Mesendoderm (in vitro differentiated cells): ENCODE data around the gene SAMD4B.

Experiments used
- DNase-seq: peaks from one replicate; pipeline ENCODE4 v3.0.0; 2013
- H2AK5ac ChIP-seq: 2 replicates; pipeline ENCODE4 v1.6.1; 2013; ENCODE audit warnings: low read length, inconsistent platforms
- H2BK120ac ChIP-seq: 2 replicates; pipeline ENCODE4 v1.6.1; 2013; ENCODE audit warnings: low read depth, mild to moderate bottlenecking, low read length, moderate library complexity, mixed read lengths
- H2BK15ac ChIP-seq: replicated peaks from 2 replicates; pipeline ENCODE4 v1.6.1; 2013; ENCODE audit warnings: low read depth, mild to moderate bottlenecking, moderate library complexity
- H2BK5ac ChIP-seq: 2 replicates; pipeline ENCODE4 v1.6.1; 2013; ENCODE audit warnings: low read length, inconsistent platforms
- H3K18ac ChIP-seq: 2 replicates; pipeline ENCODE4 v1.6.1; 2013; ENCODE audit warnings: mild to moderate bottlenecking, low read length, mixed read lengths
- H3K23ac ChIP-seq: one replicate; pipeline ENCODE4 v1.6.1; 2013; ENCODE audit warnings: low read length
- H3K27ac ChIP-seq: 2 replicates; pipeline ENCODE4 v1.5.1; 2013; ENCODE audit warnings: low read depth, mild to moderate bottlenecking, inconsistent platforms, low read length, moderate library complexity
- H3K27me3 ChIP-seq: 2 replicates; pipeline ENCODE4 v1.6.1; 2013; ENCODE audit warnings: low read length, control low read depth, mild to moderate bottlenecking, inconsistent platforms; ENCODE audit not compliant: insufficient read depth, poor library complexity
- H3K36me3 ChIP-seq: 2 replicates; pipeline ENCODE4 v1.6.1; 2013; ENCODE audit warnings: low read length, inconsistent platforms; ENCODE audit not compliant: control insufficient read depth, insufficient read depth
- H3K4ac ChIP-seq: one replicate; pipeline ENCODE4 v1.6.1; 2013; ENCODE audit warnings: low read depth, mild to moderate bottlenecking, low read length, moderate library complexity
- H3K4me1 ChIP-seq: 2 replicates; pipeline ENCODE4 v1.6.1; 2013; ENCODE audit warnings: low read depth, low read length, inconsistent platforms; ENCODE audit not compliant: control insufficient read depth
- H3K4me2 ChIP-seq: 2 replicates; pipeline ENCODE4 v1.6.1; 2013; ENCODE audit warnings: low read length
- H3K4me3 ChIP-seq: 2 replicates; pipeline ENCODE4 v1.5.1; 2013; ENCODE audit warnings: mild to moderate bottlenecking, low read length
- H3K56ac ChIP-seq: one replicate; pipeline ENCODE4 v1.6.1; 2013; ENCODE audit warnings: low read length
- H3K79me1 ChIP-seq: 2 replicates; pipeline ENCODE4 v1.6.1; 2013; ENCODE audit warnings: low read length, inconsistent platforms
- H3K79me2 ChIP-seq: 2 replicates; pipeline ENCODE4 v1.6.1; 2013; ENCODE audit warnings: mild to moderate bottlenecking, low read length; ENCODE audit not compliant: control insufficient read depth, insufficient read depth
- H3K9ac ChIP-seq: 2 replicates; pipeline ENCODE4 v1.6.1; 2013; ENCODE audit warnings: low read length, inconsistent platforms
- H4K5ac ChIP-seq: one replicate; pipeline ENCODE4 v1.6.1; 2013; ENCODE audit warnings: low read length
- H4K8ac ChIP-seq: one replicate; pipeline ENCODE4 v1.6.1; 2013; ENCODE audit warnings: low read depth, mild to moderate bottlenecking, control low read depth, low read length, moderate library complexity
- WGBS: extraction: QIAGEN DNeasy Blood & Tissue Kit; methylation state at CpG from one replicate; pipeline ENCODE4 v1.1.7; 2013; ENCODE audit warnings: low lambda C conversion rate, missing lambda C conversion rate; ENCODE audit not compliant: insufficient coverage; ENCODE audit errors: extremely low coverage; 5-methylcytosine and 5-hydroxymethylcytosine counted together

SAMD4B gene

GRCh38 chr19:39352381-39353255 lies 10.4 kb downstream of the SAMD4B start:
- no peak overlapping the region for H2BK120ac ChIP-seq
- H4K8ac ChIP-seq: no peak overlapping the region
- H3K9ac ChIP-seq: no peak overlapping the region
- H3K27me3 ChIP-seq: no peaks in the 10 kb centered on the region
- no peak overlapping the region for H3K27ac ChIP-seq
- no CpG with 5 or more reads among the region's 12 CpGs for WGBS
- DNase-seq: no peak
- peaks cover 19% of the 10 kb centered on the region for H3K36me3 ChIP-seq
- H2BK5ac ChIP-seq: no peak overlapping the region
- H3K4ac ChIP-seq: no peak overlapping the region
- no peak overlapping the region for H3K23ac ChIP-seq
- H2AK5ac ChIP-seq: no peak overlapping the region
- peaks cover 8% of the 10 kb centered on the region for H3K79me1 ChIP-seq
- no peaks in the 10 kb centered on the region for H3K4me1 ChIP-seq
- no peak overlapping the region for H3K4me3 ChIP-seq
- no peak overlapping the region for H3K4me2 ChIP-seq
- H3K79me2 ChIP-seq: no peaks in the 10 kb centered on the region
- H3K18ac ChIP-seq: no peak overlapping the region
- H2BK15ac ChIP-seq: no peak overlapping the region
- H3K56ac ChIP-seq: no peak overlapping the region
- H4K5ac ChIP-seq: no peak overlapping the region

DNA sequence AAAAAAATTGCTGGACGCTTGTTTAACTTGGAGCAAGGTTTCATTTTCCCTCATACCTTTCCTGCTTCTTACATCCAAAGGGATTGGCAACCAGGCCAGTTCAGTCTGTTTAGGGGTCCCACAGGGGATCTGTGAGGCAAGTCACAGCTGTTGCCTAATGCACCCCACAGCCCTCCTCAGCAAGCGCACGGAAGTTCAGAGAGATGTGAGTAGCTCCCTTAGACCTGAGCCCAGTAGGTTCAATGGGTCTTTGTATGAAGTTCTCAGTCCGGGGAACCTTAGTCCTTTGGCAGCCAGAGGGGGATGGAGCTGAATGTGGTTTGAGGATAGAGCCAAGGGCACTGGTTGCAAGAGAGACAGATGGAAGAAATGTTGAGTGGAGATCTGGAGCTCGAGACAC lies 13.0 kb downstream of the SAMD4B start:
- no peak overlapping the region for H4K8ac ChIP-seq
- H2BK120ac ChIP-seq: no peak overlapping the region
- H2AK5ac ChIP-seq: no peak overlapping the region
- no peaks in the 10 kb centered on the region for H3K79me1 ChIP-seq
- no peak overlapping the region for H3K4me3 ChIP-seq
- no peak overlapping the region for H3K9ac ChIP-seq
- no peak for DNase-seq
- H3K4ac ChIP-seq: no peak overlapping the region
- H3K4me1 ChIP-seq: no peaks in the 10 kb centered on the region
- H3K23ac ChIP-seq: no peak overlapping the region
- H2BK5ac ChIP-seq: no peak overlapping the region
- H4K5ac ChIP-seq: no peak overlapping the region
- peaks cover 21% of the 10 kb centered on the region for H3K36me3 ChIP-seq
- WGBS: no CpG with 5 or more reads among the region's 5 CpGs
- H3K27ac ChIP-seq: no peak overlapping the region
- no peak overlapping the region for H3K4me2 ChIP-seq
- no peak overlapping the region for H3K56ac ChIP-seq
- no peaks in the 10 kb centered on the region for H3K79me2 ChIP-seq
- no peak overlapping the region for H2BK15ac ChIP-seq
- H3K27me3 ChIP-seq: no peaks in the 10 kb centered on the region
- H3K18ac ChIP-seq: no peak overlapping the region

DNA sequence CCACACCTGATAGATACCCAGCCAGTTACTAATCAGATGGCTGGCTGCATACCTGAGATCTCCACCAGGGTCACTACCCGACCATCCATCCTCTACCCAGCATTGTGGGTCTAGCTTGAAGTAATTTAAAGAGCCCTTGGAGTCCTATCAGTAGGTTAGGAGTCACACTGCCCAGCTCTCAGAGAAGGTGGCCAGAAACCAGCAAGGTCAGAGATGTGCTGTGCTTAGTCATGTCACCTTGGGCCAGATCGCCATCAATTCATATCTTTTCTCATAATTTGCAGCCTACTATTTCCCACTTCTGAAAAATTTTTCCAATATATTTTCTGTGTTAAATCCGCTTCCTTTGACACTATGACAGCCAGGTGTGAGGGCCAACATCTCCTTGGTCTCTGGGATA lies 13.9 kb downstream of the SAMD4B start:
- Histone ChIP-seq H3K4ac (no peak overlapping the region), H3K27me3 (no peaks in the 10 kb centered on the region), H3K23ac (no peak overlapping the region), H3K4me2 (no peak overlapping the region), H2BK15ac (no peak overlapping the region), H3K18ac (no peak overlapping the region), H3K9ac (no peak overlapping the region), H4K8ac (no peak overlapping the region), H4K5ac (no peak overlapping the region), H2AK5ac (no peak overlapping the region), H3K4me3 (no peak overlapping the region), H3K79me1 (no peaks in the 10 kb centered on the region), H3K56ac (no peak overlapping the region), H3K79me2 (no peaks in the 10 kb centered on the region), H3K27ac (no peak overlapping the region), H2BK120ac (no peak overlapping the region), H3K4me1 (no peaks in the 10 kb centered on the region), H2BK5ac (no peak overlapping the region), H3K36me3 (peaks cover 27% of the 10 kb centered on the region)
- no peak for DNase-seq
- no CpG with 5 or more reads among the region's 3 CpGs for WGBS

DNA sequence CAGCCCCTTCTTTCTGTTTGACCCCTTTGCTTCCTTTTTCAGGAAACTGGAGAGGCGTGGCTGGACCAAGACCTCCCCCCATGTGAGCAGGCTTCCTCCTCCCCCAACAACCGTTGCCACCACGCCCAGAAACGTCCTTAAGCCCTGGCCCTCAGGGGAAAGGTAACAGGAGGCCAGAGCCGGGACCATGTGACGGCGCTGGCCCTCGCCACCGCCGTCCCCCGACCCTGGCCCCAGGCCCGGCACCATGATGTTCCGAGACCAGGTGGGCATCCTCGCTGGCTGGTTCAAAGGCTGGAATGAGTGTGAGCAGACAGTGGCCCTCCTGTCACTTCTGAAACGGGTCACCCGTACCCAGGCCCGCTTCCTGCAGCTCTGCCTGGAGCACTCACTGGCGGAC lies 14.4 kb downstream of the SAMD4B start:
- WGBS: no CpG with 5 or more reads among the region's 18 CpGs
- H2AK5ac ChIP-seq: no peak overlapping the region
- H3K79me1 ChIP-seq: no peaks in the 10 kb centered on the region
- H3K4ac ChIP-seq: no peak overlapping the region
- H3K9ac ChIP-seq: no peak overlapping the region
- no peak overlapping the region for H4K8ac ChIP-seq
- no peaks in the 10 kb centered on the region for H3K4me1 ChIP-seq
- no peak overlapping the region for H3K4me2 ChIP-seq
- H3K18ac ChIP-seq: no peak overlapping the region
- H2BK15ac ChIP-seq: no peak overlapping the region
- no peak overlapping the region for H3K4me3 ChIP-seq
- H3K27me3 ChIP-seq: no peaks in the 10 kb centered on the region
- H3K23ac ChIP-seq: no peak overlapping the region
- no peak for DNase-seq
- H3K56ac ChIP-seq: no peak overlapping the region
- H2BK5ac ChIP-seq: no peak overlapping the region
- H3K79me2 ChIP-seq: no peaks in the 10 kb centered on the region
- peaks cover 27% of the 10 kb centered on the region for H3K36me3 ChIP-seq
- H3K27ac ChIP-seq: no peak overlapping the region
- H4K5ac ChIP-seq: no peak overlapping the region
- H2BK120ac ChIP-seq: no peak overlapping the region

DNA sequence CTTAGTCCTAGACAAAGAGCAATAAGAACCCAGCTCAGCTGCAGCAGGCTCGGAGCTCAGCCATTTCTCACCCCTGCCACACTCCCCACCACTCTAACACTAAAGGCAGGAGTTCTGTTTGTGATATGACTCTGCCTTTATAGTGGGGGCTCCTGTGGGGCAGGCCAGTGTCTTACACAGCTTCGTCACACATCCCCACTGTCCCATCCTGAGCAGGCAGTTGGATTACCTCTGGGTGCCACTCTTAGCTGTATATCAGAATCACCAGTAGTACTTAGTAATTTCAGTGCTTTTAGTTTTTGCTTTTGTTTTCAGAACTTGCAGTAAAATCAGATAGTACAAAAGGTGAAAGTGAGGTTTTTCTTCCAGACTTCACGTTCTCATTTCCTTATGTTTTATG lies 16.8 kb downstream of the SAMD4B start:
- DNase-seq: no peak
- peaks cover 31% of the 10 kb centered on the region for H3K36me3 ChIP-seq

DNA sequence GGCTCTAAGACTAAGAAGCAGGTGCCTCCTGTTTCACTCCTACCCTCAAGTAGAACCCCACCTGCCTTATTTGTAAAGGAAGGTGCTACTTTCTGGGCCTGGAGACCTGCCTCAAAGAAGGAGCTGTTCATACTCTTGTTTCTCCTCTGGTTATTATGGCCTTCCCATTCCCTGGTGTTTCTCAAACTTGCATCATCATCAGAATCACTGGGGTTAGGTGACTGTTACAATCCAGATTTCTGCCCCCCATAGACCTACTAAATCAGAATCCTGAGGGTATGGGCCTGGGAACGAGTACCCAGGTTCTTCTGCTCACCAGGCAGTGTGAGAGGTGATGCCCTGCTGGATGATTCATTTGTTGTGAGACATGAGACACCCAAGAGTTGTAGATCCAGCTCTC lies 18.4 kb downstream of the SAMD4B start:
- Histone ChIP-seq H3K27ac (no peak overlapping the region), H3K4me1 (no peaks in the 10 kb centered on the region), H3K36me3 (peaks cover 26% of the 10 kb centered on the region), H4K5ac (no peak overlapping the region), H3K56ac (no peak overlapping the region), H3K23ac (no peak overlapping the region), H3K79me1 (no peaks in the 10 kb centered on the region), H3K4ac (no peak overlapping the region), H2AK5ac (no peak overlapping the region), H2BK15ac (no peak overlapping the region), H3K79me2 (no peaks in the 10 kb centered on the region), H3K4me2 (no peak overlapping the region), H3K27me3 (no peaks in the 10 kb centered on the region), H3K9ac (no peak overlapping the region), H2BK120ac (no peak overlapping the region), H3K18ac (no peak overlapping the region), H2BK5ac (no peak overlapping the region), H4K8ac (no peak overlapping the region), H3K4me3 (no peak overlapping the region)
- no peak for DNase-seq
- no CpG with 5 or more reads among the region's 1 CpG for WGBS

More for the DNA sequence above, 16.8 kb downstream of the SAMD4B start:
- Histone ChIP-seq H3K4me3 (no peak overlapping the region), H2BK5ac (no peak overlapping the region), H3K56ac (no peak overlapping the region), H3K23ac (no peak overlapping the region), H3K27me3 (no peaks in the 10 kb centered on the region), H2BK120ac (no peak overlapping the region), H3K4ac (no peak overlapping the region), H3K4me2 (no peak overlapping the region), H4K5ac (no peak overlapping the region), H3K4me1 (no peaks in the 10 kb centered on the region), H3K18ac (no peak overlapping the region), H3K79me1 (no peaks in the 10 kb centered on the region), H4K8ac (no peak overlapping the region), H2AK5ac (no peak overlapping the region), H3K27ac (no peak overlapping the region), H3K9ac (no peak overlapping the region), H2BK15ac (no peak overlapping the region), H3K79me2 (no peaks in the 10 kb centered on the region)
- WGBS: no CpG with 5 or more reads among the region's 3 CpGs
